H1 (cell line): ENCODE data around the gene IREB2.

Experiments used
- BACH1 ChIP-seq: IDR thresholded peaks from 2 replicates; pipeline ENCODE4 v1.6.1; 2012; ENCODE audit warnings: low read length, improper control_type of control experiment
- CTCF ChIP-seq, 3 experiments: IDR thresholded peaks; 1 replicate in 2 of 3; 2 replicates in 1 of 3; pipeline versions ENCODE4 v1.5.1 to v1.6.1; 2011; ENCODE audit warnings: low read length in 3 of 3, mild to moderate bottlenecking in 3 of 3, inconsistent platforms in 2 of 3, low read depth in 1 of 3, moderate library complexity in 1 of 3; ENCODE audit not compliant: insufficient read depth in 1 of 3; ENCODE audit errors: control extremely low read depth in 1 of 3
- EP300 ChIP-seq, 2 experiments: IDR thresholded peaks; 1 replicate in 1 of 2; 2 replicates in 1 of 2; pipeline ENCODE4 v1.6.1; 2011 to 2012; ENCODE audit warnings: low read depth in 2 of 2, low read length in 2 of 2, mild to moderate bottlenecking in 2 of 2, borderline replicate concordance in 1 of 2, inconsistent platforms in 1 of 2, moderate library complexity in 1 of 2
- MAFK ChIP-seq: IDR thresholded peaks from 2 replicates; pipeline ENCODE4 v1.6.1; 2012; ENCODE audit warnings: low read depth, mild to moderate bottlenecking, improper control_type of control experiment, low read length
- MAX ChIP-seq: IDR thresholded peaks from 2 replicates; pipeline ENCODE4 v1.6.1; 2012; ENCODE audit warnings: inconsistent platforms
- POLR2AphosphoS5 ChIP-seq: IDR thresholded peaks from 2 replicates; pipeline ENCODE4 v1.6.1; 2011; ENCODE audit warnings: low read depth, low read length
- SP1 ChIP-seq: IDR thresholded peaks from 2 replicates; pipeline ENCODE4 v1.6.1; 2011; ENCODE audit warnings: low read depth, low read length
- SUZ12 ChIP-seq: fragments of 200-600 bp; sonication (generic); IDR thresholded peaks from 2 replicates; pipeline ENCODE4 v1.6.1; 2012; ENCODE audit warnings: mild to moderate bottlenecking, inconsistent platforms, low read length, moderate library complexity, mixed read lengths
- USF2 ChIP-seq: IDR thresholded peaks from 2 replicates; pipeline ENCODE4 v1.6.1; 2011; ENCODE audit warnings: low read length, improper control_type of control experiment

GRCh38 chr15:78492872-78493271, 54.9 kb downstream of the IREB2 start:
- no peak for TF ChIP-seq POLR2AphosphoS5
- no peak for TF ChIP-seq SP1
- TF ChIP-seq EP300 (IDR thresholded peaks at IDR 0.05; ENCODE audit: borderline replicate concordance in 1 of 2, low read depth in 2 of 2, low read length in 2 of 2), result no peak
- TF ChIP-seq BACH1, result no peak
- TF ChIP-seq MAFK, result no peak
- TF ChIP-seq CTCF (IDR thresholded peaks at IDR 0.05; ENCODE audit: control extremely low read depth in 1 of 3, insufficient read depth in 1 of 3, low read depth in 1 of 3, low read length in 3 of 3), result no peak
- TF ChIP-seq USF2, result no peak
- no peak for TF ChIP-seq SUZ12
- TF ChIP-seq MAX, result no peak
